Keratinocyte (primary cell): ENCODE measurements around the gene PARPBP.

Experiments
- CTCF ChIP-seq, 3 experiments: IDR thresholded peaks in 1 of 3; conservative IDR thresholded peaks in 1 of 3; optimal IDR thresholded peaks in 1 of 3; 2 replicates in 2 of 3; 3 replicates in 1 of 3; pipeline versions ENCODE3 to v1.5.1; 2011; ENCODE audit warnings: low read length in 3 of 3, mild to moderate bottlenecking in 3 of 3, moderate library complexity in 2 of 3, control low read depth in 1 of 3, inconsistent platforms in 1 of 3; ENCODE audit not compliant: insufficient read depth in 2 of 3; ENCODE audit errors: extremely low read depth in 1 of 3
- EZH2 ChIP-seq: IDR thresholded peaks from one replicate; pipeline ENCODE4 v1.6.1; 2012; ENCODE audit warnings: inconsistent platforms, mild to moderate bottlenecking, low read length, moderate library complexity

- no peak for TF ChIP-seq CTCF (optimal IDR thresholded peaks at IDR 0.05 in 1 of 3, IDR thresholded peaks at IDR 0.05 in 1 of 3, conservative IDR thresholded peaks at IDR 0.05 in 1 of 3; ENCODE audit: extremely low read depth in 1 of 3, insufficient read depth in 2 of 3, low read length in 3 of 3)
- TF ChIP-seq EZH2 = no peak
Observed at GRCh38 chr12:102197789-102198188, 77.8 kb downstream of the PARPBP start, which contains the start of gene PMCH.
